BJ (cell line): ENCODE measurements around the gene PTPN7. TPM values are rescaled to one million over a fixed set of nuclear protein-coding genes. Genes with fewer than 3 reads are reported as not detected.

Source experiments
- CTCF ChIA-PET: fragments of 350-600 bp; formaldehyde crosslinking; extraction: SDS; loops from one replicate; lab custom pipeline; 2021; ENCODE audit warnings: antibody characterized with exemption, inconsistent platforms; lab: Yijun Ruan, JAX
- POLR2A ChIA-PET: fragments of 300-600 bp; sonication (Branson Sonifier 250); formaldehyde crosslinking; extraction: SDS; loops from one replicate; lab custom pipeline; 2021; ENCODE audit warnings: antibody characterized with exemption; lab: Charles Lee
- DNase-seq: peaks from one replicate; pipeline ENCODE4 v3.0.0-alpha.2; 2011; ENCODE audit warnings: low read depth
- H3K27me3 ChIP-seq: 2 replicates; pipeline ENCODE4 v1.6.0; 2011; ENCODE audit warnings: low read length; ENCODE audit not compliant: control insufficient read depth, insufficient read depth
- H3K36me3 ChIP-seq: 2 replicates; pipeline ENCODE4 v1.5.1; 2011; ENCODE audit warnings: low read length; ENCODE audit not compliant: control insufficient read depth, insufficient read depth
- H3K4me3 ChIP-seq: 2 replicates; pipeline ENCODE4 v1.5.1; 2011; ENCODE audit warnings: low read depth, mild to moderate bottlenecking, control low read depth, low read length
- CTCF ChIP-seq: IDR thresholded peaks from 2 replicates; pipeline ENCODE4 v1.5.1; 2011; ENCODE audit warnings: low read depth, mild to moderate bottlenecking, control low read depth, inconsistent platforms, low read length, moderate library complexity; ENCODE audit not compliant: insufficient read depth
- polyA minus RNA-seq: library from RNA; depleted of rRNA, polyadenylated mRNA; stranded (reverse); fragments of >200 nt; gene quantifications from 2 replicates; pipeline ENCODE4 v1.2.3, GENCODE V29; 2011; rRNA and poly(A)+ RNA removed
- polyA plus RNA-seq: library from polyadenylated mRNA; depleted of rRNA; stranded (reverse); fragments of >200 nt; gene quantifications from 2 replicates; pipeline ENCODE4 v1.2.3, GENCODE V29; 2011; rRNA removed

Gene PTPN7
- not detected in 2 replicates for polyA plus RNA-seq
- not detected in 2 replicates for polyA minus RNA-seq

GRCh38 chr1:202160377-202160940, at the start of gene PTPN7:
PTPN7 (minus strand) TSS chr1:202160602; CDS start chr1:202159402, 1,200 bp downstream.
- CTCF ChIA-PET, result interaction anchor here (0.8 to 1.2 kb wide), 2 partner anchors 14 to 15 kb away, joined by 3 read pairs; no protein-coding TSS in a partner anchor
- no peak within 1 kb of the TSS for H3K4me3 ChIP-seq
- TF ChIP-seq CTCF, result no peak
- no peaks in the 10 kb centered on the region for H3K36me3 ChIP-seq
- POLR2A ChIA-PET, result no interaction called here
- no peak for DNase-seq
- peaks cover 6% of the 10 kb centered on the region; the same call in 1 of the 2 replicates for H3K27me3 ChIP-seq

GRCh38 chr1:202208351-202208857, 48.0 kb upstream of the PTPN7 start:
- Histone ChIP-seq H3K36me3 (no peaks in the 10 kb centered on the region), H3K27me3 (peaks cover 34% of the 10 kb centered on the region), H3K4me3 (no peak overlapping the region)
- POLR2A ChIA-PET, result no interaction called here
- DNase-seq, result no peak
- CTCF ChIA-PET, result interaction anchor here (1.2 kb wide), 1 partner anchor 18 kb away, joined by 3 read pairs; no protein-coding TSS in a partner anchor
- no peak for TF ChIP-seq CTCF

- CTCF ChIA-PET, result interaction anchor here (1.1 kb wide), 1 partner anchor 15 kb away, joined by 3 read pairs; no protein-coding TSS in a partner anchor
- POLR2A ChIA-PET, result no interaction called here
- Histone ChIP-seq H3K4me3 (no peak overlapping the region), H3K27me3 (peaks cover 27% of the 10 kb centered on the region), H3K36me3 (no peaks in the 10 kb centered on the region)
- DNase-seq, result peak; percentile 5
- TF ChIP-seq CTCF, result 0 out of 2 replicates have a peak, but pooled peaks have one; percentile 3
Measured at GRCh38 chr1:202207292-202207691, 46.9 kb upstream of the PTPN7 start.

GRCh38 chr1:202205523-202206190, 45.3 kb upstream of the PTPN7 start:
- TF ChIP-seq CTCF, result no peak
- DNase-seq, result no peak
- Histone ChIP-seq H3K4me3 (no peak overlapping the region), H3K36me3 (no peaks in the 10 kb centered on the region), H3K27me3 (peaks cover 17% of the 10 kb centered on the region)
- POLR2A ChIA-PET, result no interaction called here
- CTCF ChIA-PET, result interaction anchor here (0.9 kb wide), 1 partner anchor 96 kb away, joined by 3 read pairs; no protein-coding TSS in a partner anchor

- H3K27me3 ChIP-seq, result peaks cover 15% of the 10 kb centered on the region
- ChIA-PET CTCF (no interaction called here), POLR2A (no interaction called here)
- no peak overlapping the region for H3K4me3 ChIP-seq
- no peak for TF ChIP-seq CTCF
- no peaks in the 10 kb centered on the region for H3K36me3 ChIP-seq
- no peak for DNase-seq
Measured at GRCh38 chr1:202204065-202204464, 43.7 kb upstream of the PTPN7 start.
